ENCODE results near the gene INF2.

GRCh38 chr14:104729835-104730181, 40.4 kb downstream of the INF2 start:
- TF ChIP-seq CTCF (IDR thresholded peaks at IDR 0.05; ENCODE audit: low read length) (no peak), EZH2 (IDR thresholded peaks at IDR 0.05; ENCODE audit: borderline replicate concordance, low read length) (no peak)
